Mucosa of rectum (tissue), 2 donors: ENCODE data around the gene PDZD4.

ENCODE experiments used
- H3K27ac ChIP-seq, 2 donors: one replicate each; pipeline ENCODE4 v1.7.0; 2013; ENCODE audit warnings: inconsistent platforms in 2 of 2, low read depth in 2 of 2, low read length in 2 of 2
- H3K27me3 ChIP-seq, 2 donors: one replicate each; pipeline ENCODE4 v1.7.0; 2013; ENCODE audit warnings: low read length in 2 of 2; ENCODE audit not compliant: control insufficient read depth in 2 of 2, insufficient read depth in 2 of 2
- H3K36me3 ChIP-seq, 2 donors: one replicate each; pipeline ENCODE4 v1.7.0; 2013; ENCODE audit warnings: low read length in 2 of 2; ENCODE audit not compliant: control insufficient read depth in 2 of 2, insufficient read depth in 2 of 2
- H3K4me1 ChIP-seq, 2 donors: one replicate each; pipeline ENCODE4 v1.7.0; 2013; ENCODE audit warnings: low read length in 2 of 2, mild to moderate bottlenecking in 1 of 2; ENCODE audit not compliant: control insufficient read depth in 2 of 2, insufficient read depth in 2 of 2
- H3K4me3 ChIP-seq, 2 donors: one replicate each; pipeline ENCODE4 v1.7.0; 2013; ENCODE audit warnings: low read length in 2 of 2
- H3K9ac ChIP-seq, 2 donors: one replicate each; pipeline ENCODE4 v1.7.0; 2013; ENCODE audit warnings: low read length in 2 of 2, low read depth in 1 of 2, mild to moderate bottlenecking in 1 of 2
- H3K9me3 ChIP-seq, 2 donors: one replicate each; pipeline ENCODE4 v1.7.0; 2013; ENCODE audit warnings: low read length in 2 of 2; ENCODE audit not compliant: control insufficient read depth in 2 of 2
- donor health status: healthy.
- donor health status: Normal muscosa, but diverticular disease.

Gene PDZD4

DNA sequence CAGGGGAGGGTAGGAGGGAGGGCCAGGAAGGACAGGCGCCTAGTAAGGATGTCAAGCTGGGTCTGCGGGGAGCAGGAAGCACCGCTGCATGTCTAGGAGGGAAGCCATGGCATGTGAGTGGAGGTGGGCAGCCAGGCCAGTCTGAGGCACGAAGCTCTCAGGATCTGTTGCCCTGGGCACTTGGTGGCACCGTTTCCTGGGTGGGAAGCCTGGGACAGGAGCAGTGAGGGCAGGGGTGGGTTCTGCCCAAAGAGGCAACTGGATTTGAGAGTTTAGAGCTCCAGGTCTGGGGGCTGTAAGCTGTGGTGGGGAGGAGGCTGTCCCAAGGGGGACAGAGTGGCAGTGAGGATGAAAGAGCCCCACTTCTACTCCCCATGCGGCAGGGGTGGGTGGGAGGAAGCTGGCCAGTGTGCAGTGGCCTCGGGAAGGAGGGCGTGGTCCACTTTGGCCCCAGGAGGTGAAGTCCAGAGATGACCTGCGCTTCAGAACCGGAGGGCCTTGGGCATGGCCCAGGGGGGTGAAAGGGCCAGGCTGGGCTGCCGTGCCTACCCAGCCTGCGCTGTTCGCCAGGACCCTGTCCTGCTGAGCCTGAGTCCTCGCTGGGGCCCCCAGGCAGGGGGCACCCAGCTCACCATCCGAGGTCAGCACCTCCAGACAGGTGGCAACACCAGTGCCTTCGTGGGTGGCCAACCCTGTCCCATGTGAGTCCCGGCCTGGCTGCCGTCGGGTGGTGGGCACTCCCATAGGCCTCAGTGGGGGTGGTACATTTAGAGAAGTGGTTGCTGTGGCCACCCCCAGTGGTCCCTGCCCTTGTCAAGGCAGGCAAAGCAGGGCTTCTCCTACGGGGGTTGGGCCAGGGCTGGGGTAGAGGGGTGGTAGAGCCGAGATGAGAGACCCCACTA is 57.8 kb downstream of the PDZD4 start:
- Histone ChIP-seq H3K4me3 (no peak overlapping the region), H3K36me3 (no peaks in the 10 kb centered on the region), H3K4me1 (no peaks in the 10 kb centered on the region), H3K27ac (no peak overlapping the region), H3K9ac (no peak overlapping the region), H3K9me3 (no peaks in the 10 kb centered on the region), H3K27me3 (peaks cover 0 to 1% of the 10 kb centered on the region in 2 donors)

- Histone ChIP-seq H3K4me1 (peaks cover 0 to 1% of the 10 kb centered on the region in 2 donors), H3K27ac (no peak overlapping the region), H3K9ac (no peak overlapping the region), H3K36me3 (no peaks in the 10 kb centered on the region), H3K4me3 (no peak overlapping the region), H3K9me3 (no peaks in the 10 kb centered on the region), H3K27me3 (peaks cover 0 to 1% of the 10 kb centered on the region in 2 donors)
Observed at GRCh38 chrX:153771415-153772315, 58.7 kb downstream of the PDZD4 start.

DNA sequence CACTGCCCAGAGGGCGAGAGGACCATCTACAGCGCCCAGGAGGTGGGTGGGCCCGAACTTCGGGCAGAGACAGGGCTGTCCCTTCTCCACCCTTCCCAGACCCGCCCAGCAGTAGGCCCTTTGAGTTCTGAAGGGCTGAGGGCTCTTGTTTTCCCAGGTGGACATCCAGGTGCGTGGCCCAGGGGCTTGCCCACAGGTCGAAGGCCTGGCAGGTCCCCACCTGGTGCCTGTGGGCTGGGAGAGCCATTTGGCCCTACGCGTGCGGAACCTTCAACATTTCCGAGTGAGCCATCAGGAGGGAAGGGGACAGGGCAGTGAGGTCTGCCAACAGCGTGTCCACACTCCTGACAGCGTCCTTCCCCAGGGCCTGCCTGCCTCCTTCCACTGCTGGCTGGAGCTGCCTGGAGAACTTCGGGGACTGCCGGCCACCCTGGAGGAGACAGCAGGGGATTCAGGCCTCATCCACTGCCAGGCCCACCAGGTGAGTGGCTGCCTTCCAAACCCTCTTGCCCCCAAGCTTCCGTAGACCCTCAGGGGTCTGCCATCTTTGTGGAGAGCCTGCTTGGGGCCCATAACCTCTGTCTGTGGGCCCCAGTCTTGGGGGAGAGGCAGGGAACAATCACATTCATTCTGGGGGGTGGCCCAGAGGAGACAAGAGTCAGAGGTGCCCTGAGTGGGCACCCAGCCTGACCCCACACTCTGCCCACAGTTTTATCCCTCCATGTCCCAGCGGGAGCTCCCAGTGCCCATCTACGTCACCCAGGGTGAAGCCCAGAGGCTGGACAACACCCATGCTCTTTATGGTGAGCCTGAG is 59.5 kb downstream of the PDZD4 start:
- H3K27ac ChIP-seq: no peak overlapping the region
- peaks cover 0 to 1% of the 10 kb centered on the region in 2 donors for H3K27me3 ChIP-seq
- H3K4me1 ChIP-seq: peaks cover 0 to 4% of the 10 kb centered on the region in 2 donors
- H3K36me3 ChIP-seq: no peaks in the 10 kb centered on the region
- H3K9me3 ChIP-seq: no peaks in the 10 kb centered on the region
- no peak overlapping the region for H3K9ac ChIP-seq
- no peak overlapping the region for H3K4me3 ChIP-seq

DNA sequence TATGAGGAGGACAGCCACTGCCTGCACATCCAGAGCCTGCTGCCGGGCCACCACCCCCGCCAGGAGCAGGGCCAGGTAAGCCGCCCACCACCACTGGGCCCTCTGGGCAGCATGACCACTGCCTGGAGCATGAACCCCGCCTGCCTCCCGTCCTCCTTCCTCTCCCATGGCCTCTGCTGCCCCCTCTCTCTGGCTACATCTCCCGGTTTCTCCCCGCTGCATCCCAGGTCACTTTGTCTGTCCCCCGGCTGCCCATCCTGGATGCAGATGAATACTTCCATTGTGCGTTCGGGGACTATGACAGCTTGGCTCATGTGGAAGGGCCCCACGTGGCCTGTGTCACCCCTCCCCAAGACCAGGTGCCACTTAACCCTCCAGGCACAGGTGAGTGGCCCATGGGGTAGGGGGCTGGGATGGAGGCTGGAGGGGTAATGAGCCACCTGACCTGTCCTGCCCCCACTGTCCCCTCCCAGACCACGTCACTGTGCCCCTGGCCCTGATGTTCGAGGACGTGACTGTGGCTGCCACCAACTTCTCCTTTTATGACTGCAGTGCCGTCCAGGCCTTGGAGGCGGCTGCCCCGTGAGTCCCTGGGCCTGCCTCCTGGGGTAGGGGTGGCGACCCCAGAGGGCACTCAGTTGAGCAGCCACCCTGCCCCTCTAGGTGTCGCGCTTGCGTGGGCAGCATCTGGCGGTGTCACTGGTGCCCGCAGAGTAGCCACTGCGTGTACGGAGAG is 60.3 kb downstream of the PDZD4 start:
- H3K27ac ChIP-seq: no peak overlapping the region
- peaks cover 0 to 1% of the 10 kb centered on the region in 2 donors for H3K27me3 ChIP-seq
- no peak overlapping the region for H3K9ac ChIP-seq

GRCh38 chrX:153769158-153769864 is 61.0 kb downstream of the PDZD4 start:
- Histone ChIP-seq H3K4me1 (peaks cover 0 to 4% of the 10 kb centered on the region in 2 donors), H3K4me3 (no peak overlapping the region), H3K9ac (no peak overlapping the region), H3K36me3 (no peaks in the 10 kb centered on the region), H3K9me3 (no peaks in the 10 kb centered on the region), H3K27me3 (peaks cover 0 to 1% of the 10 kb centered on the region in 2 donors), H3K27ac (no peak overlapping the region)

More for the DNA sequence above, 60.3 kb downstream of the PDZD4 start:
- peaks cover 0 to 4% of the 10 kb centered on the region in 2 donors for H3K4me1 ChIP-seq
- no peak overlapping the region for H3K4me3 ChIP-seq
- H3K9me3 ChIP-seq: no peaks in the 10 kb centered on the region
- H3K36me3 ChIP-seq: no peaks in the 10 kb centered on the region

DNA sequence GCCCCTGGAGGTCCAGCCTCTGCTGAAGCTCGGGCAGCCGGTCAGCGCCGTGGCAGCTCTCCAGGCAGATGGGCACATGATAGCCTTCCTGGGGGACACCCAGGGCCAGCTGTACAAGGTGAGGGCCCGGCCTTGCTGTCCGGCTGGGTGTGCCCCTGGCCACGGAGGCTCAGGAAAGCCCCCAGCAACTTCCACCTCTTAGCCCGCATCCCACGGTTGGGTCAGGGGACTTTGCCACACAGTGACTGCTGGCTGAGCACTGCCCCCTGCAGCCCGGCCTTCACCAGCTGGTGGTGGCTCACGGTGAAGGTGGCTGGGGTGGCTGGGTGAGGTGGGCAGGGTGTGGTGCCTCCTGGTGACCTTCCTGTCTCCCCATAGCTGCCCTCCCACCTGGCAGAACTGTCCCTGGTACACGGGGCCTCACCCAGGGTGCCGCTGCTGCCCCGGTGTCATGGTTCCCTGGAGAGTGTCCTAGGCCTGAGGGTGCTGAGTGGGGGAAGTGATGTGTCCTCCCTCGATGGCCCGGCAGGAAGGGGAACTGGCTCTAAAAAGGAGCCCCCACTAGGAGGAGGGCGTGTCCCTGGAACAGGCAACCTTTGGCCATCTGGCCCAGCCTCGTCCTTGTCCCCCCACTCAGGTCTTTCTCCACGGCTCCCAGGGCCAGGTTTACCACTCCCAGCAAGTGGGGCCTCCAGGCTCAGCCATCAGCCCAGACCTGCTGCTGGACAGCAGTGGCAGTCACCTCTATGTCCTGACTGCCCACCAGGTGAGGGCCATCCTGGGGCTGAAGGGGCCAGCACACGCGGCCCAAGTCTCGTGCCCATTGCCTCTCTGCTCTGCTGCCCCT is 61.8 kb downstream of the PDZD4 start:
- Histone ChIP-seq H3K27me3 (peaks cover 0 to 1% of the 10 kb centered on the region in 2 donors), H3K4me1 (peaks cover 0 to 4% of the 10 kb centered on the region in 2 donors), H3K9me3 (no peaks in the 10 kb centered on the region), H3K27ac (no peak overlapping the region), H3K36me3 (no peaks in the 10 kb centered on the region), H3K4me3 (no peak overlapping the region), H3K9ac (no peak overlapping the region)

- Histone ChIP-seq H3K9me3 (no peaks in the 10 kb centered on the region), H3K4me3 (no peak overlapping the region), H3K27ac (no peak overlapping the region), H3K4me1 (peaks cover 0 to 4% of the 10 kb centered on the region in 2 donors), H3K9ac (no peak overlapping the region), H3K36me3 (no peaks in the 10 kb centered on the region), H3K27me3 (peaks cover 0 to 1% of the 10 kb centered on the region in 2 donors)
Observed at GRCh38 chrX:153767674-153768055, 62.7 kb downstream of the PDZD4 start.

DNA sequence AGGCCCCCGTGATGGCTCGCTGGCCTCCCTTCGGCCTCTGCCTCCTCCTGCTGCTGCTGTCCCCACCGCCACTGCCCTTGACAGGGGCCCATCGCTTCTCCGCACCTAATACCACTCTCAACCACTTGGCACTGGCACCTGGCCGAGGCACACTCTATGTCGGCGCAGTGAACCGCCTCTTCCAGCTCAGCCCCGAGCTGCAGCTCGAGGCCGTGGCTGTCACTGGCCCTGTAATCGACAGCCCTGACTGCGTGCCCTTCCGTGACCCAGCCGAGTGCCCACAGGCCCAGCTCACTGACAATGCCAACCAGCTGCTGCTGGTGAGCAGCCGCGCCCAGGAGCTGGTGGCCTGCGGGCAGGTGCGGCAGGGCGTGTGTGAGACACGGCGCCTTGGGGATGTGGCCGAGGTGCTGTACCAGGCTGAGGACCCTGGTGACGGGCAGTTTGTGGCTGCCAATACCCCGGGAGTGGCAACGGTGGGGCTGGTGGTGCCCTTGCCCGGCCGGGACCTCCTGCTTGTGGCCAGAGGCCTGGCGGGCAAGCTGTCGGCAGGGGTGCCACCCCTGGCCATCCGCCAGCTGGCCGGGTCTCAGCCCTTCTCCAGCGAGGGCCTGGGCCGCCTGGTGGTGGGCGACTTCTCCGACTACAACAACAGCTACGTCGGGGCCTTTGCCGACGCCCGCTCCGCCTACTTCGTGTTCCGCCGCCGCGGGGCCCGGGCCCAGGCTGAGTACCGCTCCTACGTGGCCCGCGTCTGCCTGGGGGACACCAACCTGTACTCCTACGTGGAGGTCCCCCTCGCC is 63.3 kb downstream of the PDZD4 start:
- Histone ChIP-seq H3K9ac (no peak overlapping the region), H3K4me1 (peaks cover 0 to 4% of the 10 kb centered on the region in 2 donors), H3K27ac (no peak overlapping the region), H3K4me3 (no peak overlapping the region), H3K36me3 (no peaks in the 10 kb centered on the region), H3K9me3 (no peaks in the 10 kb centered on the region), H3K27me3 (peaks cover 0 to 1% of the 10 kb centered on the region in 2 donors)
